Activated CD4-positive, alpha-beta T cell treated with anti-CD3 and anti-CD28 coated beads, Interleukin-10, Interleukin-2, amounts not matched to agents 100 ng/mL and 50 ng/mL, durations not matched to agents 16 hours and 8 hours (primary cell): ENCODE measurements around the gene COLEC11.
A peak's percentile ranks its signal among the peaks of the same experiment; 100 is the strongest.

Experiments used
- DNase-seq: peaks from one replicate; pipeline ENCODE4 v3.0.0-alpha.2; 2020

COLEC11 gene

GRCh38 chr2:3641181-3641580 lies 46.3 kb downstream of the COLEC11 start:
- no peak for DNase-seq

- no peak for DNase-seq
These were observed 47.0 kb downstream of the COLEC11 start for GRCh38 chr2:3641841-3642421.

- no peak for DNase-seq
These were observed 47.8 kb downstream of the COLEC11 start for GRCh38 chr2:3642521-3643215.

- DNase-seq = no peak
These were observed 48.7 kb downstream of the COLEC11 start for GRCh38 chr2:3643371-3644245.

- no peak for DNase-seq
These were observed 49.3 kb downstream of the COLEC11 start for GRCh38 chr2:3644246-3644525.

GRCh38 chr2:3644891-3645605 lies 50.1 kb downstream of the COLEC11 start:
- no peak for DNase-seq

- DNase-seq = no peak
These were observed 51.0 kb downstream of the COLEC11 start for GRCh38 chr2:3645745-3646389.

GRCh38 chr2:3646446-3646845 lies 51.5 kb downstream of the COLEC11 start:
- no peak for DNase-seq

GRCh38 chr2:3647246-3647645 lies 52.3 kb downstream of the COLEC11 start:
- DNase-seq = no peak

- DNase-seq = no peak
These were observed 53.1 kb downstream of the COLEC11 start for GRCh38 chr2:3647831-3648651.

- DNase-seq = no peak
These were observed 53.8 kb downstream of the COLEC11 start for GRCh38 chr2:3648652-3649177.

GRCh38 chr2:3649581-3649980 lies 54.7 kb downstream of the COLEC11 start:
- DNase-seq = no peak

- DNase-seq = no peak
These were observed 55.4 kb downstream of the COLEC11 start for GRCh38 chr2:3650140-3650920.

GRCh38 chr2:3651691-3652648 lies 57.1 kb downstream of the COLEC11 start:
- DNase-seq = peak; percentile 80

GRCh38 chr2:3652896-3653625 lies 58.1 kb downstream of the COLEC11 start:
- no peak for DNase-seq

GRCh38 chr2:3654011-3654410 lies 59.1 kb downstream of the COLEC11 start:
- DNase-seq = no peak

- no peak for DNase-seq
These were observed 59.8 kb downstream of the COLEC11 start for GRCh38 chr2:3654531-3655225.
